HCT116 (cell line): ENCODE results near the gene C12orf75. TPM values are rescaled to one million over a fixed set of nuclear protein-coding genes. Genes with fewer than 3 reads are reported as not detected.

ENCODE experiments used
- ATAC-seq: fragments of 200-7000 bp; cut with Tn5 transposase; 2 replicates; pipeline ENCODE4 v1.9.1; 2020; ENCODE audit warnings: mild to moderate bottlenecking, moderate library complexity
- BruUV-seq: library from RNA; stranded (reverse); fragments of 400-500 nt; replicated peaks from 2 replicates; lab custom pipeline; 2021; lab: Mats Ljungman, UMichigan
- CTCF ChIA-PET: fragments of 300-600 bp; sonication (Branson Sonifier 250); formaldehyde crosslinking; loops from one replicate; lab custom pipeline; 2021; ENCODE audit warnings: antibody characterized with exemption; lab: Charles Lee
- POLR2A ChIA-PET: fragments of 300-600, 350-600 bp; sonication (Branson Sonifier 250); formaldehyde crosslinking; loops from one replicate; lab custom pipeline; 2021; ENCODE audit warnings: antibody characterized with exemption; lab: Charles Lee
- RAD21 ChIA-PET, 2 experiments: fragments of 300-600 bp; sonication (Branson Sonifier 250); formaldehyde crosslinking; loops; one replicate each; lab custom pipeline; 2023; ENCODE audit warnings: low total read pairs in 2 of 2; ENCODE audit not compliant: uncharacterized antibody in 2 of 2, unreplicated experiment in 2 of 2, low non-redundant PET in 1 of 2; lab: Charles Lee
- DNase-seq: peaks from one replicate; pipeline ENCODE4 v3.0.0-alpha.2; 2010; ENCODE audit warnings: low read depth, low spot score
- H2AFZ ChIP-seq: fragments of 200-600 bp; shearing (Covaris generic), sonication (generic); 2 replicates; pipeline ENCODE4 v1.6.1; 2017; ENCODE audit warnings: low read depth, mixed run types, mixed read lengths, antibody characterized with exemption, low read length; ENCODE audit not compliant: poor library complexity, severe bottlenecking
- H3K27ac ChIP-seq: 2 replicates; pipeline ENCODE4 v1.5.1; 2012; ENCODE audit warnings: low read depth, low read length
- H3K27me3 ChIP-seq: fragments of 200-600 bp; sonication (generic); 2 replicates; pipeline ENCODE4 v1.6.1; 2016; ENCODE audit warnings: mixed run types, low read length, mixed read lengths; ENCODE audit not compliant: insufficient read depth
- H3K36me3 ChIP-seq, 2 experiments: fragments of 200-500 bp in 1 of 2; fragments of 200-600 bp in 1 of 2; sonication (Bioruptor generic) in 1 of 2; sonication (generic) in 1 of 2; 2 replicates each; pipeline versions ENCODE4 v1.5.1 to v1.6.1; 2014 to 2016; ENCODE audit warnings: low read length in 2 of 2, inconsistent platforms in 1 of 2, mixed read lengths in 1 of 2, mixed run types in 1 of 2; ENCODE audit not compliant: insufficient read depth in 2 of 2, control insufficient read depth in 1 of 2
- H3K4me1 ChIP-seq, 2 experiments: fragments of 200-600 bp in 1 of 2; sonication (generic) in 1 of 2; 2 replicates each; pipeline versions ENCODE4 v1.5.1 to v1.6.1; 2012 to 2017; ENCODE audit warnings: low read length in 2 of 2, inconsistent platforms in 1 of 2, mild to moderate bottlenecking in 1 of 2, mixed read lengths in 1 of 2, mixed run types in 1 of 2, moderate library complexity in 1 of 2; ENCODE audit not compliant: insufficient read depth in 2 of 2, control insufficient read depth in 1 of 2
- H3K4me2 ChIP-seq: fragments of 200-600 bp; sonication (generic); 2 replicates; pipeline ENCODE4 v1.6.1; 2017; ENCODE audit warnings: mixed run types, low read length, mixed read lengths
- H3K4me3 ChIP-seq, 2 experiments: fragments of 200-600 bp in 1 of 2; sonication (generic) in 1 of 2; replicated peaks in 1 of 2; 2 replicates each; pipeline ENCODE4 v1.5.1; 2011 to 2016; ENCODE audit warnings: low read length in 2 of 2, control low read depth in 1 of 2, low read depth in 1 of 2, mild to moderate bottlenecking in 1 of 2, mixed read lengths in 1 of 2, mixed run types in 1 of 2
- H3K79me2 ChIP-seq: fragments of 200-600 bp; sonication (generic); 2 replicates; pipeline ENCODE4 v1.6.1; 2017; ENCODE audit warnings: mild to moderate bottlenecking, mixed run types, low read length, moderate library complexity, mixed read lengths; ENCODE audit not compliant: insufficient read depth
- H3K9ac ChIP-seq: fragments of 200-600 bp; sonication (generic); 2 replicates; pipeline ENCODE4 v1.6.1; 2016; ENCODE audit warnings: low read length, mixed read lengths
- H3K9me2 ChIP-seq: fragments of 200-600 bp; sonication (generic), shearing (Covaris generic); 2 replicates; pipeline ENCODE4 v1.6.1; 2017; ENCODE audit warnings: mixed run types, mild to moderate bottlenecking, moderate library complexity; ENCODE audit not compliant: insufficient read depth
- H3K9me3 ChIP-seq, 2 experiments: fragments of 200-500 bp in 1 of 2; fragments of 200-600 bp in 1 of 2; sonication (Bioruptor generic) in 1 of 2; sonication (generic) in 1 of 2; 2 replicates each; pipeline ENCODE4 v1.6.1; 2014 to 2017; ENCODE audit warnings: low read length in 2 of 2, mixed read lengths in 2 of 2, inconsistent platforms in 1 of 2, low read depth in 1 of 2, mild to moderate bottlenecking in 1 of 2, mixed run types in 1 of 2, moderate library complexity in 1 of 2; ENCODE audit not compliant: control insufficient read depth in 1 of 2, insufficient read depth in 1 of 2
- H4K20me1 ChIP-seq: fragments of 200-600 bp; sonication (generic), shearing (Covaris generic); 2 replicates; pipeline ENCODE4 v1.6.1; 2017; ENCODE audit warnings: mixed run types, mild to moderate bottlenecking, moderate library complexity; ENCODE audit not compliant: insufficient read depth
- CEBPB ChIP-seq: IDR thresholded peaks from 2 replicates; pipeline ENCODE4 v1.6.1; 2012; ENCODE audit warnings: low read depth
- EGR1 ChIP-seq: IDR thresholded peaks from 2 replicates; pipeline ENCODE4 v1.6.1; 2012; ENCODE audit warnings: low read depth
- EZH2 ChIP-seq: fragments of 200-600 bp; sonication (generic); IDR thresholded peaks from 2 replicates; pipeline ENCODE4 v1.6.1; 2017; ENCODE audit warnings: antibody characterized with exemption, mixed run types
- FOSL1 ChIP-seq: IDR thresholded peaks from 2 replicates; pipeline ENCODE4 v1.6.1; 2012; ENCODE audit warnings: low read depth
- RAD21 ChIP-seq: IDR thresholded peaks from 2 replicates; pipeline ENCODE4 v1.6.1; 2012; ENCODE audit warnings: low read depth, mild to moderate bottlenecking
- SP1 ChIP-seq: IDR thresholded peaks from 2 replicates; pipeline ENCODE4 v1.6.1; 2012; ENCODE audit warnings: low read depth
- YY1 ChIP-seq: IDR thresholded peaks from 2 replicates; pipeline ENCODE4 v1.6.1; 2011; ENCODE audit warnings: low read length, low read depth, moderate library complexity, mild to moderate bottlenecking; ENCODE audit not compliant: insufficient replicate concordance; ENCODE audit errors: extremely low read depth
- ZFX ChIP-seq: fragments of 450-650 bp; IDR thresholded peaks from 2 replicates; pipeline ENCODE4 v1.6.1; 2017
- ZNF274 ChIP-seq: fragments of 200-500 bp; sonication (Bioruptor generic); IDR thresholded peaks from 2 replicates; pipeline ENCODE4 v1.6.1; 2014; ENCODE audit warnings: mild to moderate bottlenecking, low read depth, low read length, inconsistent platforms
- intact Hi-C: fragments of 100-400 bp; cut with micrococcal nuclease; formaldehyde crosslinking; loops from 2 replicates; pipeline ENCODE4 v1.10.0; 2022
- total RNA-seq: library from RNA; stranded (reverse); gene quantifications from one replicate; pipeline ENCODE4 v1.2.1, GENCODE V29; 2021; ENCODE audit not compliant: unreplicated experiment
- TF ChIP-seq, protein P1 (sequence below): IDR thresholded peaks from 2 replicates; pipeline ENCODE4 v1.6.1; 2012; ENCODE audit warnings: low read depth
- TF ChIP-seq, protein P2 (sequence below): IDR thresholded peaks from 2 replicates; pipeline ENCODE4 v1.6.1; 2011; ENCODE audit warnings: mild to moderate bottlenecking, low read length, moderate library complexity; ENCODE audit not compliant: insufficient replicate concordance; ENCODE audit errors: extremely low read depth
- TF ChIP-seq, protein P3 (sequence below): IDR thresholded peaks from 2 replicates; pipeline ENCODE4 v1.6.1; 2012

C12orf75 gene
- total RNA-seq, 1 experiment from 2014 or later = 81.0 TPM

DNA sequence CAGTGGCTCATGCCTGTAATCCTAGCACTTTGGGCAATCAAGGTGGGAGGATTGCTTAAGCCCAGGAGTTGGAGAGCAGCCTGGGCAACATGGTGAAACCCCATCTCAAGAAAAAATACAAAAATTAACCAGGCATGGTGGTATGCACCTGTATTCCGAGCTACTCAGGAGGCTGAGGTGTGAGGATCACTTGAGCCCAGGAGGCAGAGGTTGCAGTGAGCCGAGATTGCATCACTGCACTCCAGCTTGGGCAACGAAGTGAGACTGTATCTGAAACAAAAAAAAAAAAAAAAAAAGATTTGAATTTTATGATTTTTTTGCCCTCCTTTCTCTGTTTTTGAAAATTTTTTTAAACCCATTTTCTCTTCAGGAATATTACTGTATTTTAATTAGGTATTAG is 17.7 kb downstream of the C12orf75 start:
- no peaks in the 10 kb centered on the region; the same call in none of the 2 replicates for H3K79me2 ChIP-seq
- H3K27ac ChIP-seq = no peak overlapping the region
- H3K4me2 ChIP-seq = no peak overlapping the region
- ATAC-seq (no peak), DNase-seq (no peak)
- peaks cover 2 to 9% of the 10 kb centered on the region in 2 experiments; a peak in 3 of 4 replicates for H3K4me1 ChIP-seq
- no peaks in the 10 kb centered on the region for H3K9me2 ChIP-seq
- H3K9me3 ChIP-seq = no peaks in the 10 kb centered on the region
- no peaks in the 10 kb centered on the region for H3K36me3 ChIP-seq
- ChIA-PET POLR2A (no interaction called here), CTCF (no interaction called here), RAD21 (no interaction called here)
- H3K27me3 ChIP-seq = no peaks in the 10 kb centered on the region
- intact Hi-C loops = no loop called here
- H3K9ac ChIP-seq = no peak overlapping the region
- no peaks in the 10 kb centered on the region for H4K20me1 ChIP-seq
- no TSS peak for BruUV-seq
- H2AFZ ChIP-seq = no peak overlapping the region
- TF ChIP-seq, protein P1, sequence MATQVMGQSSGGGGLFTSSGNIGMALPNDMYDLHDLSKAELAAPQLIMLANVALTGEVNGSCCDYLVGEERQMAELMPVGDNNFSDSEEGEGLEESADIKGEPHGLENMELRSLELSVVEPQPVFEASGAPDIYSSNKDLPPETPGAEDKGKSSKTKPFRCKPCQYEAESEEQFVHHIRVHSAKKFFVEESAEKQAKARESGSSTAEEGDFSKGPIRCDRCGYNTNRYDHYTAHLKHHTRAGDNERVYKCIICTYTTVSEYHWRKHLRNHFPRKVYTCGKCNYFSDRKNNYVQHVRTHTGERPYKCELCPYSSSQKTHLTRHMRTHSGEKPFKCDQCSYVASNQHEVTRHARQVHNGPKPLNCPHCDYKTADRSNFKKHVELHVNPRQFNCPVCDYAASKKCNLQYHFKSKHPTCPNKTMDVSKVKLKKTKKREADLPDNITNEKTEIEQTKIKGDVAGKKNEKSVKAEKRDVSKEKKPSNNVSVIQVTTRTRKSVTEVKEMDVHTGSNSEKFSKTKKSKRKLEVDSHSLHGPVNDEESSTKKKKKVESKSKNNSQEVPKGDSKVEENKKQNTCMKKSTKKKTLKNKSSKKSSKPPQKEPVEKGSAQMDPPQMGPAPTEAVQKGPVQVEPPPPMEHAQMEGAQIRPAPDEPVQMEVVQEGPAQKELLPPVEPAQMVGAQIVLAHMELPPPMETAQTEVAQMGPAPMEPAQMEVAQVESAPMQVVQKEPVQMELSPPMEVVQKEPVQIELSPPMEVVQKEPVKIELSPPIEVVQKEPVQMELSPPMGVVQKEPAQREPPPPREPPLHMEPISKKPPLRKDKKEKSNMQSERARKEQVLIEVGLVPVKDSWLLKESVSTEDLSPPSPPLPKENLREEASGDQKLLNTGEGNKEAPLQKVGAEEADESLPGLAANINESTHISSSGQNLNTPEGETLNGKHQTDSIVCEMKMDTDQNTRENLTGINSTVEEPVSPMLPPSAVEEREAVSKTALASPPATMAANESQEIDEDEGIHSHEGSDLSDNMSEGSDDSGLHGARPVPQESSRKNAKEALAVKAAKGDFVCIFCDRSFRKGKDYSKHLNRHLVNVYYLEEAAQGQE = no peak
- TF ChIP-seq EZH2 (no peak), SP1 (no peak), FOSL1 (no peak), ZNF274 (no peak), CEBPB (no peak), YY1 (no peak), RAD21 (no peak), ZFX (no peak), EGR1 (no peak)
- TF ChIP-seq, protein P2, sequence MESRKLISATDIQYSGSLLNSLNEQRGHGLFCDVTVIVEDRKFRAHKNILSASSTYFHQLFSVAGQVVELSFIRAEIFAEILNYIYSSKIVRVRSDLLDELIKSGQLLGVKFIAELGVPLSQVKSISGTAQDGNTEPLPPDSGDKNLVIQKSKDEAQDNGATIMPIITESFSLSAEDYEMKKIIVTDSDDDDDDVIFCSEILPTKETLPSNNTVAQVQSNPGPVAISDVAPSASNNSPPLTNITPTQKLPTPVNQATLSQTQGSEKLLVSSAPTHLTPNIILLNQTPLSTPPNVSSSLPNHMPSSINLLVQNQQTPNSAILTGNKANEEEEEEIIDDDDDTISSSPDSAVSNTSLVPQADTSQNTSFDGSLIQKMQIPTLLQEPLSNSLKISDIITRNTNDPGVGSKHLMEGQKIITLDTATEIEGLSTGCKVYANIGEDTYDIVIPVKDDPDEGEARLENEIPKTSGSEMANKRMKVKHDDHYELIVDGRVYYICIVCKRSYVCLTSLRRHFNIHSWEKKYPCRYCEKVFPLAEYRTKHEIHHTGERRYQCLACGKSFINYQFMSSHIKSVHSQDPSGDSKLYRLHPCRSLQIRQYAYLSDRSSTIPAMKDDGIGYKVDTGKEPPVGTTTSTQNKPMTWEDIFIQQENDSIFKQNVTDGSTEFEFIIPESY = no peak
- TF ChIP-seq, protein P3, sequence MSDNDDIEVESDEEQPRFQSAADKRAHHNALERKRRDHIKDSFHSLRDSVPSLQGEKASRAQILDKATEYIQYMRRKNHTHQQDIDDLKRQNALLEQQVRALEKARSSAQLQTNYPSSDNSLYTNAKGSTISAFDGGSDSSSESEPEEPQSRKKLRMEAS = no peak
- H3K4me3 ChIP-seq = no peak overlapping the region
